Rectal smooth muscle tissue (tissue), 1 donor: ENCODE results near the gene AKNAD1.
"Not testable (repeated sequence)": the region's sequence is repeated elsewhere in the genome, so short reads cannot be mapped to it uniquely, and the experiment has no call there.

ENCODE experiments used
- H3K27ac ChIP-seq: one replicate; pipeline ENCODE4 v1.7.0; 2013; ENCODE audit warnings: low read depth, low read length, inconsistent platforms
- H3K27me3 ChIP-seq: one replicate; pipeline ENCODE4 v1.7.0; 2013; ENCODE audit warnings: low read length; ENCODE audit not compliant: control insufficient read depth, insufficient read depth
- H3K36me3 ChIP-seq: one replicate; pipeline ENCODE4 v1.7.0; 2013; ENCODE audit warnings: low read length; ENCODE audit not compliant: control insufficient read depth, insufficient read depth
- H3K4me1 ChIP-seq: one replicate; pipeline ENCODE4 v1.7.0; 2013; ENCODE audit warnings: low read length; ENCODE audit not compliant: control insufficient read depth, insufficient read depth
- H3K4me3 ChIP-seq: one replicate; pipeline ENCODE4 v1.7.0; 2013; ENCODE audit warnings: low read length
- H3K9ac ChIP-seq: one replicate; pipeline ENCODE4 v1.7.0; 2013; ENCODE audit warnings: low read length

AKNAD1 gene

GRCh38 chr1:108785880-108786279, 71.0 kb downstream of the AKNAD1 start:
- H3K36me3 ChIP-seq = peaks cover 16% of the 10 kb centered on the region
- no peak overlapping the region for H3K4me3 ChIP-seq
- no peak overlapping the region for H3K9ac ChIP-seq
- no peaks in the 10 kb centered on the region for H3K4me1 ChIP-seq
- H3K27me3 ChIP-seq = no peaks in the 10 kb centered on the region
- H3K27ac ChIP-seq = no peak overlapping the region

- H3K27ac ChIP-seq = no peak overlapping the region
- peaks cover 16% of the 10 kb centered on the region for H3K36me3 ChIP-seq
- no peak overlapping the region for H3K9ac ChIP-seq
- H3K4me1 ChIP-seq = no peaks in the 10 kb centered on the region
- H3K27me3 ChIP-seq = no peaks in the 10 kb centered on the region
- H3K4me3 ChIP-seq = no peak overlapping the region
Measured at GRCh38 chr1:108785264-108785663, 71.6 kb downstream of the AKNAD1 start.

GRCh38 chr1:108781575-108781944, 75.3 kb downstream of the AKNAD1 start:
- H3K27ac ChIP-seq, H3K4me3 ChIP-seq, H3K27me3 ChIP-seq, H3K4me1 ChIP-seq, H3K9ac ChIP-seq: not testable (repeated sequence)
- peaks cover 22% of the 10 kb centered on the region for H3K36me3 ChIP-seq

GRCh38 chr1:108780937-108781574, 75.8 kb downstream of the AKNAD1 start:
- peaks cover 21% of the 10 kb centered on the region for H3K36me3 ChIP-seq
- H3K4me1 ChIP-seq = no peaks in the 10 kb centered on the region

GRCh38 chr1:108779455-108779854, 77.4 kb downstream of the AKNAD1 start:
- Histone ChIP-seq H3K27ac (no peak overlapping the region), H3K4me1 (no peaks in the 10 kb centered on the region), H3K4me3 (no peak overlapping the region), H3K27me3 (no peaks in the 10 kb centered on the region), H3K9ac (no peak overlapping the region), H3K36me3 (peaks cover 16% of the 10 kb centered on the region)

More at GRCh38 chr1:108780937-108781574, 75.8 kb downstream of the AKNAD1 start:
- no peak overlapping the region for H3K4me3 ChIP-seq
- H3K9ac ChIP-seq = no peak overlapping the region
- H3K27me3 ChIP-seq = no peaks in the 10 kb centered on the region
- no peak overlapping the region for H3K27ac ChIP-seq

GRCh38 chr1:108777839-108778238, 79.1 kb downstream of the AKNAD1 start:
- H3K4me1 ChIP-seq = no peaks in the 10 kb centered on the region
- H3K4me3 ChIP-seq = no peak overlapping the region
- no peak overlapping the region for H3K27ac ChIP-seq
- H3K27me3 ChIP-seq = no peaks in the 10 kb centered on the region
- no peak overlapping the region for H3K9ac ChIP-seq
- peaks cover 22% of the 10 kb centered on the region for H3K36me3 ChIP-seq

GRCh38 chr1:108767708-108768107, 89.2 kb downstream of the AKNAD1 start:
- Histone ChIP-seq H3K36me3 (peaks cover 13% of the 10 kb centered on the region), H3K4me1 (no peaks in the 10 kb centered on the region), H3K27ac (no peak overlapping the region), H3K9ac (no peak overlapping the region), H3K4me3 (no peak overlapping the region), H3K27me3 (no peaks in the 10 kb centered on the region)

- Histone ChIP-seq H3K4me1 (no peaks in the 10 kb centered on the region), H3K27me3 (no peaks in the 10 kb centered on the region), H3K4me3 (no peak overlapping the region), H3K9ac (no peak overlapping the region), H3K36me3 (peaks cover 14% of the 10 kb centered on the region), H3K27ac (no peak overlapping the region)
Measured at GRCh38 chr1:108767115-108767514, 89.8 kb downstream of the AKNAD1 start.
